ENCODE results near the gene NIT2. TPM values are rescaled to one million over a fixed set of nuclear protein-coding genes. Genes with fewer than 3 reads are reported as not detected.
A peak's percentile ranks its signal among the peaks of the same experiment; 100 is the strongest.
"Not testable (repeated sequence)": the region's sequence is repeated elsewhere in the genome, so short reads cannot be mapped to it uniquely, and the experiment has no call there.

The NIT2 gene
- total RNA-seq, 2 donors from 2014 or later = 35.5 to 48.1 TPM

- Mint-ChIP-seq H3K4me1 (peaks cover 14% of the 10 kb centered on the region), H3K4me3 (no peak overlapping the region), H3K9me3 (no peaks in the 10 kb centered on the region), H3K27ac (no peak overlapping the region), H3K27me3 (ENCODE audit: insufficient read depth) (no peaks in the 10 kb centered on the region), H3K36me3 (ENCODE audit: low read depth) (peaks cover 31% of the 10 kb centered on the region)
- no peak for DNase-seq
- peaks cover 4% of the 10 kb centered on the region for H3K9me3 ChIP-seq (ENCODE audit: control insufficient read depth, low read length)
- H3K4me3 ChIP-seq (ENCODE audit: low read length) = no peak overlapping the region
- no peak overlapping the region for H3K9ac ChIP-seq (ENCODE audit: extremely low read depth, low read length, poor library complexity, severe bottlenecking)
- H3K4me1 ChIP-seq (ENCODE audit: control insufficient read depth, insufficient read depth, low read length) = peaks cover 3% of the 10 kb centered on the region
- peaks cover 55% of the 10 kb centered on the region for H3K36me3 ChIP-seq (ENCODE audit: control insufficient read depth, insufficient read depth, low read length)
- 96 to 100% methylated on average over 2 to 5 of the region's 5 CpGs for WGBS, 2 experiments (ENCODE audit: insufficient coverage in 1 of 2, insufficient read length in 1 of 2)
- TF ChIP-seq CTCF (conservative IDR thresholded peaks at IDR 0.05) = no peak
- no peak overlapping the region for H3K27ac ChIP-seq (ENCODE audit: low read depth, low read length)
- no peaks in the 10 kb centered on the region for H3K27me3 ChIP-seq (ENCODE audit: control insufficient read depth, insufficient read depth, low read length, poor library complexity, severe bottlenecking)
Observed at GRCh38 chr3:100339786-100340185, 5.2 kb downstream of the NIT2 start.

GRCh38 chr3:100340527-100340926 lies 6.0 kb downstream of the NIT2 start:
- TF ChIP-seq CTCF (conservative IDR thresholded peaks at IDR 0.05) = no peak
- Mint-ChIP-seq H3K27ac (no peak overlapping the region), H3K4me1 (peaks cover 9% of the 10 kb centered on the region), H3K27me3 (ENCODE audit: insufficient read depth) (no peaks in the 10 kb centered on the region), H3K36me3 (ENCODE audit: low read depth) (peaks cover 35% of the 10 kb centered on the region), H3K4me3 (no peak overlapping the region), H3K9me3 (no peaks in the 10 kb centered on the region)
- Histone ChIP-seq H3K27me3 (ENCODE audit: control insufficient read depth, insufficient read depth, low read length, poor library complexity, severe bottlenecking) (no peaks in the 10 kb centered on the region), H3K4me3 (ENCODE audit: low read length) (no peak overlapping the region), H3K9me3 (ENCODE audit: control insufficient read depth, low read length) (peaks cover 4% of the 10 kb centered on the region), H3K4me1 (ENCODE audit: control insufficient read depth, insufficient read depth, low read length) (no peaks in the 10 kb centered on the region), H3K36me3 (ENCODE audit: control insufficient read depth, insufficient read depth, low read length) (peaks cover 58% of the 10 kb centered on the region), H3K9ac (ENCODE audit: extremely low read depth, low read length, poor library complexity, severe bottlenecking) (no peak overlapping the region), H3K27ac (ENCODE audit: low read depth, low read length) (no peak overlapping the region)
- WGBS, 2 experiments (ENCODE audit: insufficient coverage in 1 of 2, insufficient read length in 1 of 2) = 86 to 94% methylated on average over 1 of the region's 1 CpG
- no peak for DNase-seq

- peaks cover 3% of the 10 kb centered on the region for H3K9me3 ChIP-seq (ENCODE audit: control insufficient read depth, low read length)
Observed at GRCh38 chr3:100348727-100349126, 14.2 kb downstream of the NIT2 start.

GRCh38 chr3:100351770-100352169 lies 17.2 kb downstream of the NIT2 start:
- DNase-seq; H3K27ac ChIP-seq (ENCODE audit: low read depth, low read length); H3K4me3 ChIP-seq (ENCODE audit: low read length); H3K27me3 Mint-ChIP-seq (ENCODE audit: insufficient read depth); H3K27me3 ChIP-seq (ENCODE audit: control insufficient read depth, insufficient read depth, low read length, poor library complexity, severe bottlenecking); H3K4me1 Mint-ChIP-seq; H3K27ac Mint-ChIP-seq; H3K4me1 ChIP-seq (ENCODE audit: control insufficient read depth, insufficient read depth, low read length); H3K9me3 ChIP-seq (ENCODE audit: control insufficient read depth, low read length); H3K4me3 Mint-ChIP-seq; H3K9me3 Mint-ChIP-seq; H3K9ac ChIP-seq (ENCODE audit: extremely low read depth, low read length, poor library complexity, severe bottlenecking): not testable (repeated sequence)
- peaks cover 74% of the 10 kb centered on the region for H3K36me3 Mint-ChIP-seq (ENCODE audit: low read depth)
- peaks cover 53% of the 10 kb centered on the region for H3K36me3 ChIP-seq (ENCODE audit: control insufficient read depth, insufficient read depth, low read length)
- WGBS, 2 experiments (ENCODE audit: insufficient coverage in 1 of 2, insufficient read length in 1 of 2) = no CpG with 5 or more reads among the region's 2 CpGs

More at GRCh38 chr3:100348727-100349126, 14.2 kb downstream of the NIT2 start:
- Histone ChIP-seq H3K9ac (ENCODE audit: extremely low read depth, low read length, poor library complexity, severe bottlenecking) (no peak overlapping the region), H3K4me3 (ENCODE audit: low read length) (no peak overlapping the region), H3K36me3 (ENCODE audit: control insufficient read depth, insufficient read depth, low read length) (peaks cover 57% of the 10 kb centered on the region), H3K27ac (ENCODE audit: low read depth, low read length) (no peak overlapping the region), H3K4me1 (ENCODE audit: control insufficient read depth, insufficient read depth, low read length) (no peaks in the 10 kb centered on the region), H3K27me3 (ENCODE audit: control insufficient read depth, insufficient read depth, low read length, poor library complexity, severe bottlenecking) (no peaks in the 10 kb centered on the region)
- peaks cover 4% of the 10 kb centered on the region for H3K4me1 Mint-ChIP-seq
- peak; percentile 57 for DNase-seq
- WGBS, 2 experiments (ENCODE audit: insufficient coverage in 1 of 2, insufficient read length in 1 of 2) = 83 to 90% methylated on average over 4 to 5 of the region's 5 CpGs
- H3K4me3 Mint-ChIP-seq = no peak overlapping the region
- no peak for TF ChIP-seq CTCF (conservative IDR thresholded peaks at IDR 0.05)
- H3K9me3 Mint-ChIP-seq = peaks cover 10% of the 10 kb centered on the region
- peaks cover 75% of the 10 kb centered on the region for H3K36me3 Mint-ChIP-seq (ENCODE audit: low read depth)
- no peaks in the 10 kb centered on the region for H3K27me3 Mint-ChIP-seq (ENCODE audit: insufficient read depth)
- H3K27ac Mint-ChIP-seq = no peak overlapping the region
